Liver (tissue), 9 donors: ENCODE results near the gene KIF17. TPM values are rescaled to one million over a fixed set of nuclear protein-coding genes. Genes with fewer than 3 reads are reported as not detected.

ENCODE experiments used
- DNase-seq: peaks from one replicate; pipeline ENCODE4 v3.0.0-alpha.2; 2017; ENCODE audit warnings: low spot score
- H3K27ac ChIP-seq, 2 donors: one replicate each; pipeline ENCODE4 v1.7.0; 2013; ENCODE audit warnings: inconsistent platforms in 2 of 2, low read length in 2 of 2, control low read depth in 1 of 2, low read depth in 1 of 2, mild to moderate bottlenecking in 1 of 2
- H3K27me3 ChIP-seq, 4 donors: one replicate each; pipeline versions ENCODE4 v1.6.1 to v1.7.0; 2013; ENCODE audit warnings: low read length in 3 of 4, inconsistent platforms in 1 of 4, mild to moderate bottlenecking in 1 of 4, moderate library complexity in 1 of 4; ENCODE audit not compliant: control insufficient read depth in 4 of 4, insufficient read depth in 4 of 4
- H3K36me3 ChIP-seq, 4 donors: one replicate each; pipeline versions ENCODE4 v1.6.1 to v1.7.0; 2013; ENCODE audit warnings: low read length in 3 of 4, mild to moderate bottlenecking in 3 of 4, low read depth in 1 of 4, moderate library complexity in 1 of 4; ENCODE audit not compliant: control insufficient read depth in 4 of 4, insufficient read depth in 3 of 4
- H3K4me1 ChIP-seq, 4 donors: one replicate each; pipeline versions ENCODE4 v1.6.1 to v1.7.0; 2013; ENCODE audit warnings: low read length in 3 of 4, mild to moderate bottlenecking in 3 of 4, moderate library complexity in 1 of 4; ENCODE audit not compliant: control insufficient read depth in 4 of 4, insufficient read depth in 4 of 4
- H3K4me3 ChIP-seq, 3 donors: one replicate each; pipeline versions ENCODE4 v1.6.1 to v1.7.0; 2013; ENCODE audit warnings: low read length in 3 of 3, control low read depth in 1 of 3, low read depth in 1 of 3, mild to moderate bottlenecking in 1 of 3
- H3K9ac ChIP-seq, 2 donors: one replicate each; pipeline ENCODE4 v1.7.0; 2013; ENCODE audit warnings: low read length in 2 of 2, mild to moderate bottlenecking in 2 of 2, moderate library complexity in 2 of 2, control low read depth in 1 of 2, low read depth in 1 of 2
- H3K9me3 ChIP-seq, 4 donors: one replicate each; pipeline versions ENCODE4 v1.6.1 to v1.7.0; 2013; ENCODE audit warnings: low read length in 3 of 4; ENCODE audit not compliant: control insufficient read depth in 4 of 4
- EGR1 ChIP-seq, 2 donors: IDR thresholded peaks; 2 replicates each; pipeline ENCODE4 v1.6.1; 2016 to 2018; ENCODE audit warnings: antibody characterized with exemption in 2 of 2, low read depth in 2 of 2
- FOXA1 ChIP-seq: IDR thresholded peaks from 2 replicates; pipeline ENCODE4 v1.6.1; 2016; ENCODE audit warnings: antibody characterized with exemption
- FOXA2 ChIP-seq: IDR thresholded peaks from 2 replicates; pipeline ENCODE4 v1.6.1; 2016; ENCODE audit warnings: antibody characterized with exemption
- GABPA ChIP-seq, 2 donors: IDR thresholded peaks in 1 of 2; conservative IDR thresholded peaks in 1 of 2; 2 replicates each; pipeline ENCODE4 v1.6.1; 2016; ENCODE audit warnings: antibody characterized with exemption in 2 of 2, mild to moderate bottlenecking in 1 of 2, moderate library complexity in 1 of 2
- HNF4A ChIP-seq, 2 donors: conservative IDR thresholded peaks; 2 replicates each; pipeline ENCODE4 v1.6.1; 2016; ENCODE audit warnings: antibody characterized with exemption in 2 of 2, mild to moderate bottlenecking in 2 of 2
- HNF4G ChIP-seq: IDR thresholded peaks from 2 replicates; pipeline ENCODE4 v1.6.1; 2016; ENCODE audit warnings: antibody characterized with exemption
- JUND ChIP-seq, 2 donors: IDR thresholded peaks; 2 replicates each; pipeline ENCODE4 v1.6.1; 2016; ENCODE audit warnings: antibody characterized with exemption in 2 of 2
- NR2F2 ChIP-seq: IDR thresholded peaks from 2 replicates; pipeline ENCODE4 v1.6.1; 2016; ENCODE audit warnings: antibody characterized with exemption
- RAD21 ChIP-seq, 2 donors: IDR thresholded peaks; 2 replicates each; pipeline ENCODE4 v1.6.1; 2016; ENCODE audit warnings: antibody characterized with exemption in 2 of 2, mild to moderate bottlenecking in 2 of 2
- RXRA ChIP-seq, 2 donors: IDR thresholded peaks; 2 replicates each; pipeline ENCODE4 v1.6.1; 2017 to 2018; ENCODE audit warnings: antibody characterized with exemption in 2 of 2, mild to moderate bottlenecking in 1 of 2
- SP1 ChIP-seq: IDR thresholded peaks from 2 replicates; pipeline ENCODE4 v1.6.1; 2018; ENCODE audit warnings: antibody characterized with exemption, mild to moderate bottlenecking
- TAF1 ChIP-seq: conservative IDR thresholded peaks from 2 replicates; pipeline ENCODE4 v1.6.1; 2016; ENCODE audit warnings: antibody characterized with exemption, mild to moderate bottlenecking
- YY1 ChIP-seq: IDR thresholded peaks from 2 replicates; pipeline ENCODE4 v1.6.1; 2016; ENCODE audit warnings: antibody characterized with exemption, mild to moderate bottlenecking
- WGBS: extraction: QIAGEN DNeasy Blood & Tissue Kit; methylation state at CpG from one replicate; pipeline ENCODE4 v1.1.7; 2013; 5-methylcytosine and 5-hydroxymethylcytosine counted together
- polyA plus RNA-seq, 2 donors: library from polyadenylated mRNA; stranded (reverse) in 1 of 2; unstranded in 1 of 2; fragments of 200-250 nt in 1 of 2; fragments of >200 nt in 1 of 2; fragmentation: Nextera tagmentation in 1 of 2; extraction: Ambion mirVana in 1 of 2; gene quantifications; one replicate each; pipeline versions ENCODE4 v1.2.1 to v1.2.3, GENCODE V29; 2013 to 2015
- total RNA-seq, 2 donors: library from RNA; depleted of rRNA; stranded (reverse); fragments of >200 nt; gene quantifications; one replicate each; pipeline ENCODE4 v1.2.3, GENCODE V29; 2014
- TF ChIP-seq, protein P1 (sequence below): IDR thresholded peaks from 2 replicates; pipeline ENCODE4 v1.6.1; 2016; ENCODE audit warnings: antibody characterized with exemption
- TF ChIP-seq, protein P2 (sequence below): fragments of 150-350 bp; IDR thresholded peaks from 2 replicates; pipeline ENCODE4 v1.5.1; 2017; ENCODE audit warnings: improper control_type of control experiment, low read depth, low read length; ENCODE audit not compliant: missing input control
- TF ChIP-seq, protein P3 (sequence below): IDR thresholded peaks from 2 replicates; pipeline ENCODE4 v1.6.1; 2016; ENCODE audit warnings: antibody characterized with exemption
- TF ChIP-seq, protein P4 (sequence below): IDR thresholded peaks from 2 replicates; pipeline ENCODE4 v1.6.1; 2016; ENCODE audit warnings: antibody characterized with exemption
- TF ChIP-seq, protein P5 (sequence below): IDR thresholded peaks from 2 replicates; pipeline ENCODE4 v1.6.1; 2016; ENCODE audit warnings: antibody characterized with exemption, mild to moderate bottlenecking
- donor health status: healthy.
- donor health status: healthy.
- donor health status: healthy.
- donor health status: healthy.
- donor health status: healthy.

KIF17 gene
- total and polyA plus RNA-seq, 4 donors, result 1.0 to 2.7 (median 2.0) TPM

DNA sequence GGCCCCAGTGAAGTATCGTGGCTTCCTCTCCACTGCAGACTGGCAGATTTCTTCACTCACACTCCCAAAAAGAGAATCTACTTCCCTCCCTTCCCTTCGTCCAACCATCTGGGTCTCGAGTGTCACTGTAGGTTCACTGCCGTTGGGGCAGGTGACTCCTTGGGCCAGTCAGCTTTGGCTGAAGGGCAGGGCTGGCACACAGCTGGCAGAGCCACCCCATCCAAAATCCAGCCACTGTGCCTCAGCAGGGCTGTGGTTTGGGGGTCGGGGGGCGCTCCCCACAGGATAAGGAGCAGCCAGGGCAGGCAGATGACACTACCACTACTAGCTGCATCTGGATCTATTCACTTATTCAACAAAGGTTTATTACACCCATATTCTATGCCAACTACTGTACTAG is 74.7 kb downstream of the KIF17 start:
- Histone ChIP-seq H3K27ac (no peak overlapping the region), H3K4me1 (no peaks in the 10 kb centered on the region), H3K36me3 (peaks cover 6 to 59% (median 48%) of the 10 kb centered on the region in 4 donors), H3K4me3 (no peak overlapping the region), H3K27me3 (no peaks in the 10 kb centered on the region), H3K9ac (no peak overlapping the region), H3K9me3 (no peaks in the 10 kb centered on the region)
- 79% methylated on average over 6 of the region's 6 CpGs for WGBS
- TF ChIP-seq, protein P1, sequence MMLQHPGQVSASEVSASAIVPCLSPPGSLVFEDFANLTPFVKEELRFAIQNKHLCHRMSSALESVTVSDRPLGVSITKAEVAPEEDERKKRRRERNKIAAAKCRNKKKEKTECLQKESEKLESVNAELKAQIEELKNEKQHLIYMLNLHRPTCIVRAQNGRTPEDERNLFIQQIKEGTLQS, result no peak
- TF ChIP-seq RXRA (IDR thresholded peaks at IDR 0.05), result no peak
- no peak for TF ChIP-seq FOXA2
- TF ChIP-seq, protein P2, sequence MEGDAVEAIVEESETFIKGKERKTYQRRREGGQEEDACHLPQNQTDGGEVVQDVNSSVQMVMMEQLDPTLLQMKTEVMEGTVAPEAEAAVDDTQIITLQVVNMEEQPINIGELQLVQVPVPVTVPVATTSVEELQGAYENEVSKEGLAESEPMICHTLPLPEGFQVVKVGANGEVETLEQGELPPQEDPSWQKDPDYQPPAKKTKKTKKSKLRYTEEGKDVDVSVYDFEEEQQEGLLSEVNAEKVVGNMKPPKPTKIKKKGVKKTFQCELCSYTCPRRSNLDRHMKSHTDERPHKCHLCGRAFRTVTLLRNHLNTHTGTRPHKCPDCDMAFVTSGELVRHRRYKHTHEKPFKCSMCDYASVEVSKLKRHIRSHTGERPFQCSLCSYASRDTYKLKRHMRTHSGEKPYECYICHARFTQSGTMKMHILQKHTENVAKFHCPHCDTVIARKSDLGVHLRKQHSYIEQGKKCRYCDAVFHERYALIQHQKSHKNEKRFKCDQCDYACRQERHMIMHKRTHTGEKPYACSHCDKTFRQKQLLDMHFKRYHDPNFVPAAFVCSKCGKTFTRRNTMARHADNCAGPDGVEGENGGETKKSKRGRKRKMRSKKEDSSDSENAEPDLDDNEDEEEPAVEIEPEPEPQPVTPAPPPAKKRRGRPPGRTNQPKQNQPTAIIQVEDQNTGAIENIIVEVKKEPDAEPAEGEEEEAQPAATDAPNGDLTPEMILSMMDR, result no peak
- no peak for TF ChIP-seq SP1
- TF ChIP-seq, protein P3, sequence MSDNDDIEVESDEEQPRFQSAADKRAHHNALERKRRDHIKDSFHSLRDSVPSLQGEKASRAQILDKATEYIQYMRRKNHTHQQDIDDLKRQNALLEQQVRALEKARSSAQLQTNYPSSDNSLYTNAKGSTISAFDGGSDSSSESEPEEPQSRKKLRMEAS, result no peak
- no peak for TF ChIP-seq HNF4G
- no peak for TF ChIP-seq EGR1 (IDR thresholded peaks at IDR 0.05; ENCODE audit: low read depth in 2 of 2)
- TF ChIP-seq, protein P4, sequence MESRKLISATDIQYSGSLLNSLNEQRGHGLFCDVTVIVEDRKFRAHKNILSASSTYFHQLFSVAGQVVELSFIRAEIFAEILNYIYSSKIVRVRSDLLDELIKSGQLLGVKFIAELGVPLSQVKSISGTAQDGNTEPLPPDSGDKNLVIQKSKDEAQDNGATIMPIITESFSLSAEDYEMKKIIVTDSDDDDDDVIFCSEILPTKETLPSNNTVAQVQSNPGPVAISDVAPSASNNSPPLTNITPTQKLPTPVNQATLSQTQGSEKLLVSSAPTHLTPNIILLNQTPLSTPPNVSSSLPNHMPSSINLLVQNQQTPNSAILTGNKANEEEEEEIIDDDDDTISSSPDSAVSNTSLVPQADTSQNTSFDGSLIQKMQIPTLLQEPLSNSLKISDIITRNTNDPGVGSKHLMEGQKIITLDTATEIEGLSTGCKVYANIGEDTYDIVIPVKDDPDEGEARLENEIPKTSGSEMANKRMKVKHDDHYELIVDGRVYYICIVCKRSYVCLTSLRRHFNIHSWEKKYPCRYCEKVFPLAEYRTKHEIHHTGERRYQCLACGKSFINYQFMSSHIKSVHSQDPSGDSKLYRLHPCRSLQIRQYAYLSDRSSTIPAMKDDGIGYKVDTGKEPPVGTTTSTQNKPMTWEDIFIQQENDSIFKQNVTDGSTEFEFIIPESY, result no peak
- TF ChIP-seq NR2F2, result no peak
- TF ChIP-seq TAF1, result no peak
- no peak for TF ChIP-seq YY1
- TF ChIP-seq, protein P5, sequence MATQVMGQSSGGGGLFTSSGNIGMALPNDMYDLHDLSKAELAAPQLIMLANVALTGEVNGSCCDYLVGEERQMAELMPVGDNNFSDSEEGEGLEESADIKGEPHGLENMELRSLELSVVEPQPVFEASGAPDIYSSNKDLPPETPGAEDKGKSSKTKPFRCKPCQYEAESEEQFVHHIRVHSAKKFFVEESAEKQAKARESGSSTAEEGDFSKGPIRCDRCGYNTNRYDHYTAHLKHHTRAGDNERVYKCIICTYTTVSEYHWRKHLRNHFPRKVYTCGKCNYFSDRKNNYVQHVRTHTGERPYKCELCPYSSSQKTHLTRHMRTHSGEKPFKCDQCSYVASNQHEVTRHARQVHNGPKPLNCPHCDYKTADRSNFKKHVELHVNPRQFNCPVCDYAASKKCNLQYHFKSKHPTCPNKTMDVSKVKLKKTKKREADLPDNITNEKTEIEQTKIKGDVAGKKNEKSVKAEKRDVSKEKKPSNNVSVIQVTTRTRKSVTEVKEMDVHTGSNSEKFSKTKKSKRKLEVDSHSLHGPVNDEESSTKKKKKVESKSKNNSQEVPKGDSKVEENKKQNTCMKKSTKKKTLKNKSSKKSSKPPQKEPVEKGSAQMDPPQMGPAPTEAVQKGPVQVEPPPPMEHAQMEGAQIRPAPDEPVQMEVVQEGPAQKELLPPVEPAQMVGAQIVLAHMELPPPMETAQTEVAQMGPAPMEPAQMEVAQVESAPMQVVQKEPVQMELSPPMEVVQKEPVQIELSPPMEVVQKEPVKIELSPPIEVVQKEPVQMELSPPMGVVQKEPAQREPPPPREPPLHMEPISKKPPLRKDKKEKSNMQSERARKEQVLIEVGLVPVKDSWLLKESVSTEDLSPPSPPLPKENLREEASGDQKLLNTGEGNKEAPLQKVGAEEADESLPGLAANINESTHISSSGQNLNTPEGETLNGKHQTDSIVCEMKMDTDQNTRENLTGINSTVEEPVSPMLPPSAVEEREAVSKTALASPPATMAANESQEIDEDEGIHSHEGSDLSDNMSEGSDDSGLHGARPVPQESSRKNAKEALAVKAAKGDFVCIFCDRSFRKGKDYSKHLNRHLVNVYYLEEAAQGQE, result no peak
- TF ChIP-seq HNF4A (conservative IDR thresholded peaks at IDR 0.05), result no peak
- TF ChIP-seq GABPA (IDR thresholded peaks at IDR 0.05 in 1 of 2, conservative IDR thresholded peaks at IDR 0.05 in 1 of 2), result no peak
- TF ChIP-seq RAD21 (IDR thresholded peaks at IDR 0.05), result no peak
- TF ChIP-seq JUND (IDR thresholded peaks at IDR 0.05), result no peak
- TF ChIP-seq FOXA1, result no peak
- no peak for DNase-seq
